Activated CD4-positive, alpha-beta T cell treated with anti-CD3 and anti-CD28 coated beads for 4 hours (primary cell): Measurements from ENCODE around the gene GIMAP1.

Experiments used
- DNase-seq, 2 donors: peaks; one replicate each; pipeline ENCODE4 v3.0.0-alpha.2; 2020

GIMAP1 gene

DNA sequence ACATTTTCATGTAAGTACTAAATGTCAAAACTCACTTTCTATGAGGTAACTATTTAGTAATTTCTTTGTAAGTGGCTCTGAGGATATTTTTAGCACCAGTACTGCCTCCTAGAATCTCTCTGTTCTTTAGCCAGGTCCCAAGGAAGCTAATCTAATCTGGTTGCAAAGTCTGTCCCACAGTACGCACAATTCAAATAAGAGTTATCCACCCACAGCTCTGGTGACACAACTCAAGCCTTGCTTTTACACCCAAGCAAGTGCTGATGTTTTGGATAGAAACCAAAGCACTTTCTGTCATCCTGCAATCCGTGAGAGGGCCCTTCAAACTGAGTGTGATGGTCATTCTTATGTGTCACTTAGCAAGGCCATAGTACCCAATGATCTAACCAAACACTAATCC is 35.3 kb downstream of the GIMAP1 start:
- no peak for DNase-seq

DNA sequence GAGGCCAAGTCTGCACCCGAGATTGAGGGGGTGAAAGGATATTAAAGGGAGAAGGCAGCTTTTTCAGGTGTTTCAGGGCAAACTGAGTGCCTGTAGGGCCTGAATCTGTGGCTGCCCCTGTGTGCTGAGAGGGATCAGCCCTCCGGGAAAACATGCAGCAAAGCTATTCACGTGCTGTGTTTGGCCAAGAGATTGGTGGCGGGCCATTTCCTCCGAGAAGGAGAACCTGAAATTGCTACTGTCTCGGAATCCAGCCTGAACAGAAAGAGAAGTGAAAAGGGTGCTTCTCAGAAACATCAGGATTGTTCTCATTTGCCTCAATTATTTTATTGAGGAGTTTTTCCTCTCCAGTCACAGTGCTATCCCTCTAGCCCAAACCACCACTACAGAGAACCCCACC is 36.8 kb downstream of the GIMAP1 start:
- DNase-seq, result no peak

DNA sequence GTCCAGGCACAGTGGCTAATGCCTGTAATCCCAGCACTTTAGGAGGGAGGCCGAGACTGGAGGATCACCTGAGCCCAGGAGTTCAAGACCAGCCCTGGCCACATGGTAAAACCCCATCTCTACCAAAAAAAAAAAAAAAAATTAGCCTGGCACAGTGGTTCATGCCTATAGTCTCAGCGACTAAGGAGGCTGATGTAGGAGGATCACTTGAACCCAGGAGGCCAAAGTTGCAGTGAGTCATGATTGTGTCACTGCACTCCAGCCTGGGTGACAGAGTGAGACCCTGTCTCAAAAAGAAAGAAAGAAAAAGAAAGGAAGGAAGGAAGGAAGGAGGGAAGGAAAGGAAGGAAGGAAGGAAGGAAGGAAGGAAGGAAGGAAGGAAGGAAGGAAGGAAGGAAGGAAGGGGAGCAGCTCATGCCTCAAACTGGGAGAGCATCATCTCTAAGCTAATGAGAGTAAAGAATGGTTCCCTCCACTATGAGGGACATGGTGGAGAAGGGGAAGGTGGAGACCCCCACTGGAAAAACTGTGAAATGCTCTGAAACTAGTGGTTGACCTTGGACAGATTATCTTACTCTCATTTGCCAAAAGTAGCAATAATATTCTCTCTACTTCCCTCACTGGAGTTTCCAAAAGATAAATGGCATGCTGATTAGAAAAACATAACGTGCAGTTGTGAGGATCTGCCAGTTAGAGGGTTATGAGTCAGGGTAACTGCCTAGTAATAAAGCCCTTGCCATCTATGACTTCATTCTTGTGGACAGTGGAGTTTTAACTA is 37.6 kb downstream of the GIMAP1 start:
- peak in 1 of 2 donors; percentile 39 for DNase-seq

DNA sequence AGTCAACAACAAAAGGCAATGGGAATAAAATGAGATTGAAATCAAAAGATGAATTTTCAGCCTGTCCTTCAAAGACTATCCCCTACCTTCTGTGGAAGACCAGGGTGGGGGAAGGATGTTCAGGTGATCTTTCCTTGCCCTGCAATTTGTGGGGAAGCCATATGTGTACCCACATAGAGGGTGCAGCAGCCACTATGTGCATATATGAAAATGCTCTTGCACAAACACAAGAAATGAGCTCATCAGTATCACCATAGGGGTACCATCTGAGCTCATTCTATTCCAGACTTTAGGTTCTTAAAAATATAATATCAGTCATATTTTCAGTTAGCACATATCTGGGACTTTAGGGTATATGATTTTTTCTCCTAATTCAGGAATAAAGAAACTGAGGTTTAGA is 38.5 kb downstream of the GIMAP1 start:
- no peak for DNase-seq

DNA sequence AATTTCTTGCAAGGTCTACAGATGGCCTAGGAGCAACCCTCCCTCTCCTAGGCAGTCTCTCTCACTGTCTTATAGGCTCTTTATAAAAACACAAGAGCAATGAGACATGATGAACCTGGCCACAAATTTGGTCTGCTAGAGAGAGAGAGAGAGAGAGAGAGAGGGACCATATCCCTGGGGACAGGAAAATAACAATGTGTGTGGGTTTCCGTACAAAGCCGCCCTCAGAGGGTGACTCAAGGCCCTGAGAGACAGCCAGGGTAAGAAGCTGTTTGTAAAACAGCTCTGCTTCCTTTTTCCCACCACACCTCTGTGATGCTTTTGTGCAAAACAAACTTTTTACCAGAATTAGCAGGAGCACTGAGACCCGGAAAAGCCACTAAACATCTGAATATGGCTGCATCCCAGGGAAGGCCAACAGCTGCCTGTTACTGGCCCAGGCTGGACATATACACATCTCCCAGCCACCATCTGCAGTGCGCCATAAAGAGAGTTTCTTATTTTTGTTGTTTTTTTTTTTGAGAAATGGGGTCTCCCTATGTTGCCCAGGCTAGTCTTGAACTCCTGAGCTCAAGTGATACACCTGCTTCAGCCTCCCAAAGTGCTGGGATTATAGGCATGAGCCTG is 39.2 kb downstream of the GIMAP1 start:
- peak; percentile 69 to 77 for DNase-seq

DNA sequence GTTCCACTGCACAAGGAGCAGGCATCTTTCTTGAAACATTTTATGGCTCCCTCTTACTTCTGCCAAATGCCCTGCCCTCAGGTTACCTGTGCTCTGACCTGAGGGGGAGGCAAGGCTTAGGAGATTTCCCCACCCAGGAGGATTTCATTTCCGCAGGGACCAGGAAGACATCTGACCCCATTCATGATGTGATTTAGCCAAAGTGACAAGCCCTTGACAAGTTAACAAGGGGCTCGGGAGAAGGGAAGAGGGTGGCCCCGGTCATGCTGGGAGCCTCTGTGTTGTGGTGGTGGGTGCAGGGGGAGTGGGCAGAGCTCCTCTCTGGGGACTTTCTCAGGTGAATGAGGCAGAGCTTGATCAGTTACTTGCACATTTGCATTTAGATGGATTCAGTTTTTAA is 39.8 kb downstream of the GIMAP1 start:
- DNase-seq, result no peak

DNA sequence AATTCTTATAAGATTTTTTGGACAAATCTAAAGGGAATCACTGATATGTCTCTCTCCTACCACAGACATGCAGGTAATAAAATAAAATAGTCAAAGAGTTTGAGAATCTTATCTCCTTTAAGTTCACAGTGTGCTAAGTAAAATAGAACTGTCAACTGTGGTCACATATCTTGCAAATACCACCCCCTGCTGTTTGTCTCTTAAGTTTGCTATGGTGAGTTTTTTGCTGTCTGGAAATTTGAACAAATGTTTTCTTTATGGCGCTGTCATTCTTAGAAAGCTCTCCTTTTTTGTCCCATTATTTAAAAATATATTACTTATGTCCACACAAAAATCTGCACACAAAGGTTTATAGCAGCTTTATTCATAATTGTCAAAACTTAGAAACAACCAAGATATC is 40.4 kb downstream of the GIMAP1 start:
- peak in 1 of 2 donors; percentile 48 for DNase-seq

DNA sequence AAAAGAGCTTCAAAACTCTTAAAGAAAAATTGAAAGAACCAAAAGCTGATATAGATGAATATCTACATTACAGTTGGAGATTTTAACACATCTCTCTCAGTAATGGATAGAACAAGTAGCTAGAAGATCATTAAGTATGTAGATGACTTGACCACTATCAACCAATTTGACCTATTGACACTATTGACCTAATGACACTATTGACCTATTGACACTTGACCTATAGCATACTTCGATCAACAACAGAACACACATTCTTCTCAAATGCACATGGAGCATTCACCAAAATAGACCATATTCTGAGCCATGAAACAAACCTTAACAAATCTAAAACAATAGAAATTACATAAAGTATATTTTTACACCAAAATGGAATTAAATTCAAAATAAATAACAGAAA is 43.1 kb downstream of the GIMAP1 start:
- no peak for DNase-seq

DNA sequence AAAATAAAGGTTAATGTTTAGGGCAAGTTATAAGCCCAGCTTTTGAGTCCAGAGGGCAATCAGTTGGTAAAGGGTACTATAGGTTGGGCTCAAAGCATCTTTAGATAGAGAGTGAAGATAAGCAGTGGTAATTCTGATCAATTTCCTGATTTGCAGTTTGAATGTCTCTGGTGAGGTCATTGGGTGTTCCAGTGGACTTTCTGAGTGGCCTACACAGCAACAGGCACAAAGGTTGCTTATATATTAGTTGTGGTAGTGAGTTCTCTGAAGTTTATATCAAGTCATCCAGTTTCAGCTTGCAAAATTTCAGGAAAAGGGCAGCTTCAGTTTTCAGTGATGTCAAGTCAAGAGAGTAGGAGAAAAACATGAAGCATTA is 49.9 kb downstream of the GIMAP1 start:
- DNase-seq, result no peak

DNA sequence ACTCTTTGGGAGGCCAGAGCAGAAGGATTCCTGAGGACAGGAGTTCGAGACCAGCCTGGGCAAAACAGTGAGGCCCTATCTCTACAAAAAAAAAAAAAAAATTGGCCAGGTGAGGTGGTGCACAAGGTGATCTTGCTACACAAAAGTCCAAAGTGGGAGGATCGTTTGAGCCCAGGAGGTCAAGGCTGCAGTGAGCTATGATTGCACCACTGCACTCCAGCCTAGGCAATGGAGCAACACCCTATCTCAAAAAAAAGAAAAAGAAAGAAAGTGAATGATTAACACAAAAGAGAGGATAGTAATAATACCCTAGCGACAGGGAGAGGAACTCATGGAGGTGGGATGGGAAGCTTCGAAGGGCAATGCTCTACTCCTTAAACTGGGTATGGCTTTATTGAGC is 53.4 kb downstream of the GIMAP1 start:
- DNase-seq, result no peak
